Activated naive CD8-positive, alpha-beta T cell treated with anti-CD3 and anti-CD28 coated beads, Interleukin-2, amount 10 ng/mL, durations not matched to agents 7 days and 5 days (primary cell): Measurements from ENCODE around the gene SPEM1. TPM values are rescaled to one million over a fixed set of nuclear protein-coding genes. Genes with fewer than 3 reads are reported as not detected.

Source experiments
- ATAC-seq: fragments of 150-1000 bp; cut with Tn5 transposase; one replicate; pipeline ENCODE4 v1.10.0; 2021; ENCODE audit warnings: low read depth, moderate library complexity
- POLR2A ChIA-PET: fragments of 350-600 bp; sonication (Branson Sonifier 250); formaldehyde crosslinking; loops from one replicate; lab custom pipeline; 2021; ENCODE audit warnings: antibody characterized with exemption; lab: Charles Lee
- DNase-seq: peaks from one replicate; pipeline ENCODE4 v3.0.0; 2021
- H3K27ac Mint-ChIP-seq: one replicate; pipeline ENCODE4 v1.8.0; 2022; ENCODE audit warnings: mild to moderate bottlenecking, mixed read lengths
- H3K27me3 Mint-ChIP-seq: one replicate; pipeline ENCODE4 v1.8.0; 2022; ENCODE audit warnings: mild to moderate bottlenecking, moderate library complexity, mixed read lengths
- H3K36me3 Mint-ChIP-seq: one replicate; pipeline ENCODE4 v1.8.0; 2021; ENCODE audit warnings: mild to moderate bottlenecking, mixed read lengths
- H3K4me1 Mint-ChIP-seq: one replicate; pipeline ENCODE4 v1.8.0; 2021; ENCODE audit warnings: mixed read lengths
- H3K4me3 Mint-ChIP-seq: one replicate; pipeline ENCODE4 v1.8.0; 2022; ENCODE audit warnings: mild to moderate bottlenecking, moderate library complexity, mixed read lengths
- H3K9me3 Mint-ChIP-seq: one replicate; pipeline ENCODE4 v1.8.0; 2021; ENCODE audit warnings: mixed read lengths
- total RNA-seq, 2 experiments: library from RNA; stranded (reverse); gene quantifications; one replicate each; pipeline ENCODE4 v1.2.3, GENCODE V29; 2021

Gene SPEM1
- total RNA-seq, 2 experiments from 2014 or later, result not detected

GRCh38 chr17:7429722-7430121 lies 9.6 kb downstream of the SPEM1 start:
- H3K27me3 Mint-ChIP-seq, result no peaks in the 10 kb centered on the region
- no peaks in the 10 kb centered on the region for H3K4me1 Mint-ChIP-seq
- H3K27ac Mint-ChIP-seq, result no peak overlapping the region
- no peaks in the 10 kb centered on the region for H3K9me3 Mint-ChIP-seq
- DNase-seq, result no peak
- POLR2A ChIA-PET, result no interaction called here
- ATAC-seq, result no peak
- H3K36me3 Mint-ChIP-seq, result no peaks in the 10 kb centered on the region
- H3K4me3 Mint-ChIP-seq, result no peak overlapping the region

- H3K36me3 Mint-ChIP-seq, result no peaks in the 10 kb centered on the region
- no peak overlapping the region for H3K27ac Mint-ChIP-seq
- DNase-seq (no peak), ATAC-seq (no peak)
- no peak overlapping the region for H3K4me3 Mint-ChIP-seq
- H3K27me3 Mint-ChIP-seq, result no peaks in the 10 kb centered on the region
- peaks cover 2% of the 10 kb centered on the region for H3K4me1 Mint-ChIP-seq
- POLR2A ChIA-PET, result no interaction called here
- H3K9me3 Mint-ChIP-seq, result no peaks in the 10 kb centered on the region
Measured at GRCh38 chr17:7431231-7431630, 11.1 kb downstream of the SPEM1 start.

- ATAC-seq, result no peak
- peaks cover 2% of the 10 kb centered on the region for H3K36me3 Mint-ChIP-seq
- H3K4me1 Mint-ChIP-seq, result peaks cover 4% of the 10 kb centered on the region
- POLR2A ChIA-PET, result interaction anchor here (0.8 kb wide), 1 partner anchor 29 kb away, joined by 3 read pairs; no protein-coding TSS in a partner anchor
- DNase-seq, result no peak
- H3K4me3 Mint-ChIP-seq, result no peak overlapping the region
- H3K9me3 Mint-ChIP-seq, result no peaks in the 10 kb centered on the region
- H3K27ac Mint-ChIP-seq, result no peak overlapping the region
- H3K27me3 Mint-ChIP-seq, result no peaks in the 10 kb centered on the region
Measured at GRCh38 chr17:7432296-7432695, 12.2 kb downstream of the SPEM1 start.

- DNase-seq (peak; percentile 84), ATAC-seq (peak; percentile 27)
- Mint-ChIP-seq H3K9me3 (no peaks in the 10 kb centered on the region), H3K27me3 (no peaks in the 10 kb centered on the region), H3K36me3 (peaks cover 4% of the 10 kb centered on the region), H3K27ac (peak overlapping the region; percentile 96), H3K4me3 (peak overlapping the region; percentile 96), H3K4me1 (peaks cover 23% of the 10 kb centered on the region)
- POLR2A ChIA-PET, result interaction anchor here (0.5 to 4.4 kb wide), 21 partner anchors 9 to 763 kb away, joined by 3 to 66 read pairs (median 5); partner anchors contain the start of genes ACAP1, CD68, CHRNB1 and FXR2
Measured at GRCh38 chr17:7435676-7436555, 15.8 kb downstream of the SPEM1 start.

GRCh38 chr17:7436556-7437368 lies 16.6 kb downstream of the SPEM1 start:
- H3K36me3 Mint-ChIP-seq, result peaks cover 6% of the 10 kb centered on the region
- peaks cover 24% of the 10 kb centered on the region for H3K4me1 Mint-ChIP-seq
- peak overlapping the region; percentile 96 for H3K4me3 Mint-ChIP-seq
- peak overlapping the region; percentile 96 for H3K27ac Mint-ChIP-seq
- ATAC-seq, result peak; percentile 70
- peaks cover 3% of the 10 kb centered on the region for H3K27me3 Mint-ChIP-seq
- peak; percentile 91 for DNase-seq
- H3K9me3 Mint-ChIP-seq, result no peaks in the 10 kb centered on the region
- POLR2A ChIA-PET, result interaction anchor here (1.0 to 4.4 kb wide), 19 partner anchors 9 to 250 kb away, joined by 3 to 66 read pairs (median 7); partner anchors contain the start of genes ACAP1, CHRNB1, FXR2 and MPDU1

GRCh38 chr17:7437369-7437863 lies 17.3 kb downstream of the SPEM1 start:
- no peak for DNase-seq
- POLR2A ChIA-PET, result interaction anchor here (1.0 to 4.4 kb wide), 15 partner anchors 8 to 152 kb away, joined by 4 to 66 read pairs (median 9); partner anchors contain the start of genes CHRNB1, POLR2A, SENP3 and SLC35G6

GRCh38 chr17:7437950-7438614 lies 18.0 kb downstream of the SPEM1 start:
- Mint-ChIP-seq H3K27me3 (peaks cover 4% of the 10 kb centered on the region), H3K4me3 (peak overlapping the region; percentile 96), H3K36me3 (peaks cover 12% of the 10 kb centered on the region), H3K9me3 (no peaks in the 10 kb centered on the region), H3K4me1 (peaks cover 24% of the 10 kb centered on the region), H3K27ac (peak overlapping the region; percentile 77)
- DNase-seq (peak; percentile 84), ATAC-seq (no peak)
- POLR2A ChIA-PET, result interaction anchor here (0.8 to 4.4 kb wide), 12 partner anchors 9 to 141 kb away, joined by 3 to 66 read pairs (median 4); partner anchors contain the start of genes CD68, POLR2A, SLC35G6 and TMEM256

More at GRCh38 chr17:7437369-7437863, 17.3 kb downstream of the SPEM1 start:
- H3K27me3 Mint-ChIP-seq, result peaks cover 4% of the 10 kb centered on the region
- H3K4me1 Mint-ChIP-seq, result peaks cover 24% of the 10 kb centered on the region
- peaks cover 10% of the 10 kb centered on the region for H3K36me3 Mint-ChIP-seq
- ATAC-seq, result no peak
- no peaks in the 10 kb centered on the region for H3K9me3 Mint-ChIP-seq
- peak overlapping the region; percentile 77 for H3K27ac Mint-ChIP-seq
- H3K4me3 Mint-ChIP-seq, result peak overlapping the region; percentile 96

GRCh38 chr17:7438656-7439460 lies 18.7 kb downstream of the SPEM1 start:
- no peak for DNase-seq
- ATAC-seq, result no peak
- H3K27me3 Mint-ChIP-seq, result peaks cover 6% of the 10 kb centered on the region
- peak overlapping the region; percentile 96 for H3K4me3 Mint-ChIP-seq
- H3K4me1 Mint-ChIP-seq, result peaks cover 24% of the 10 kb centered on the region
- POLR2A ChIA-PET, result interaction anchor here (0.8 to 7.9 kb wide), 16 partner anchors 8 to 150 kb away, joined by 3 to 66 read pairs (median 5); partner anchors contain the start of genes ACAP1, CD68, POLR2A and SLC35G6
- peaks cover 16% of the 10 kb centered on the region for H3K36me3 Mint-ChIP-seq
- no peaks in the 10 kb centered on the region for H3K9me3 Mint-ChIP-seq
- H3K27ac Mint-ChIP-seq, result peak overlapping the region; percentile 53

GRCh38 chr17:7439462-7440112 lies 19.5 kb downstream of the SPEM1 start, which contains the start of gene FGF11:
FGF11 (plus strand) TSS chr17:7439512; CDS start chr17:7439621, 109 bp downstream.
- H3K9me3 Mint-ChIP-seq, result no peaks in the 10 kb centered on the region
- ATAC-seq (no peak), DNase-seq (peak; percentile 59)
- peaks cover 24% of the 10 kb centered on the region for H3K4me1 Mint-ChIP-seq
- peak within 1 kb of the TSS; percentile 86 for H3K27ac Mint-ChIP-seq
- POLR2A ChIA-PET, result interaction anchor here (0.7 to 7.9 kb wide), 12 partner anchors 13 to 150 kb away, joined by 3 to 60 read pairs (median 6); partner anchors contain the start of genes ACAP1, PLSCR3, POLR2A and TNFSF13
- peak within 1 kb of the TSS; percentile 96 for H3K4me3 Mint-ChIP-seq
- H3K36me3 Mint-ChIP-seq, result peaks cover 18% of the 10 kb centered on the region
- H3K27me3 Mint-ChIP-seq, result peaks cover 6% of the 10 kb centered on the region

- H3K27ac Mint-ChIP-seq, result peak overlapping the region; percentile 86
- H3K36me3 Mint-ChIP-seq, result peaks cover 18% of the 10 kb centered on the region
- H3K27me3 Mint-ChIP-seq, result peaks cover 9% of the 10 kb centered on the region
- POLR2A ChIA-PET, result interaction anchor here (0.7 to 7.9 kb wide), 14 partner anchors 12 to 247 kb away, joined by 3 to 60 read pairs (median 4); partner anchors contain the start of genes ACAP1, PLSCR3, POLR2A and TNFSF13
- H3K9me3 Mint-ChIP-seq, result no peaks in the 10 kb centered on the region
- H3K4me3 Mint-ChIP-seq, result peak overlapping the region; percentile 96
- H3K4me1 Mint-ChIP-seq, result peaks cover 27% of the 10 kb centered on the region
- DNase-seq, result peak; percentile 69
- ATAC-seq, result no peak
Measured at GRCh38 chr17:7440113-7440833, 20.1 kb downstream of the SPEM1 start.
